ENCODE results near the gene NOP56. TPM values are rescaled to one million over a fixed set of nuclear protein-coding genes. Genes with fewer than 3 reads are reported as not detected.

Gene NOP56
- total and polyA plus RNA-seq, 4 donors, result 34.2 to 63.7 (median 46.5) TPM

GRCh38 chr20:2619337-2619736 is 33.1 kb upstream of the NOP56 start:
- Histone ChIP-seq H3K4me1 (ENCODE audit: control insufficient read depth in 4 of 4, insufficient read depth in 4 of 4, low read length in 3 of 4) (no peaks in the 10 kb centered on the region), H3K4me3 (ENCODE audit: low read depth in 1 of 3, low read length in 3 of 3) (no peak overlapping the region), H3K27me3 (ENCODE audit: control insufficient read depth in 4 of 4, insufficient read depth in 4 of 4, low read length in 3 of 4) (no peaks in the 10 kb centered on the region), H3K9me3 (ENCODE audit: control insufficient read depth in 4 of 4, low read length in 3 of 4) (no peaks in the 10 kb centered on the region), H3K9ac (ENCODE audit: low read depth in 1 of 2, low read length in 2 of 2) (no peak overlapping the region), H3K36me3 (ENCODE audit: control insufficient read depth in 4 of 4, insufficient read depth in 3 of 4, low read depth in 1 of 4, low read length in 3 of 4) (no peaks in the 10 kb centered on the region), H3K27ac (ENCODE audit: low read depth in 1 of 2, low read length in 2 of 2) (no peak overlapping the region)
- TF ChIP-seq ATF3 (IDR thresholded peaks at IDR 0.05), result no peak
- DNase-seq (ENCODE audit: low spot score), result no peak
- WGBS, result 89% methylated on average over 2 of the region's 2 CpGs

GRCh38 chr20:2619961-2620595 is 32.4 kb upstream of the NOP56 start:
- no peak for DNase-seq (ENCODE audit: low spot score)
- no peaks in the 10 kb centered on the region for H3K36me3 ChIP-seq (ENCODE audit: control insufficient read depth in 4 of 4, insufficient read depth in 3 of 4, low read depth in 1 of 4, low read length in 3 of 4)
- 86% methylated on average over 3 of the region's 3 CpGs for WGBS
- H3K9ac ChIP-seq (ENCODE audit: low read depth in 1 of 2, low read length in 2 of 2), result no peak overlapping the region
- H3K9me3 ChIP-seq (ENCODE audit: control insufficient read depth in 4 of 4, low read length in 3 of 4), result no peaks in the 10 kb centered on the region
- H3K4me3 ChIP-seq (ENCODE audit: low read depth in 1 of 3, low read length in 3 of 3), result no peak overlapping the region
- no peak for TF ChIP-seq FOXA2 (IDR thresholded peaks at IDR 0.05)
- TF ChIP-seq RAD21 (IDR thresholded peaks at IDR 0.05), result no peak
- TF ChIP-seq EGR1 (IDR thresholded peaks at IDR 0.05; ENCODE audit: low read depth in 2 of 2), result no peak
- no peak for TF ChIP-seq ATF3 (IDR thresholded peaks at IDR 0.05)
- no peak for TF ChIP-seq HNF4G (IDR thresholded peaks at IDR 0.05)
- no peak for TF ChIP-seq REST (IDR thresholded peaks at IDR 0.05)
- no peak for TF ChIP-seq MAX (IDR thresholded peaks at IDR 0.05)
- TF ChIP-seq FOXA1 (IDR thresholded peaks at IDR 0.05), result no peak
- no peak for TF ChIP-seq SP1 (IDR thresholded peaks at IDR 0.05)
- no peak for TF ChIP-seq YY1 (IDR thresholded peaks at IDR 0.05)
- no peak for TF ChIP-seq TAF1 (conservative IDR thresholded peaks at IDR 0.05)
- no peak for TF ChIP-seq GABPA (IDR thresholded peaks at IDR 0.05 in 1 of 2, conservative IDR thresholded peaks at IDR 0.05 in 1 of 2)
- no peaks in the 10 kb centered on the region for H3K27me3 ChIP-seq (ENCODE audit: control insufficient read depth in 4 of 4, insufficient read depth in 4 of 4, low read length in 3 of 4)
- H3K27ac ChIP-seq (ENCODE audit: low read depth in 1 of 2, low read length in 2 of 2), result no peak overlapping the region
- H3K4me1 ChIP-seq (ENCODE audit: control insufficient read depth in 4 of 4, insufficient read depth in 4 of 4, low read length in 3 of 4), result no peaks in the 10 kb centered on the region

- no peak overlapping the region for H3K27ac ChIP-seq (ENCODE audit: low read depth in 1 of 2, low read length in 2 of 2)
- H3K27me3 ChIP-seq (ENCODE audit: control insufficient read depth in 4 of 4, insufficient read depth in 4 of 4, low read length in 3 of 4), result no peaks in the 10 kb centered on the region
- no peaks in the 10 kb centered on the region for H3K4me1 ChIP-seq (ENCODE audit: control insufficient read depth in 4 of 4, insufficient read depth in 4 of 4, low read length in 3 of 4)
- no peak for DNase-seq (ENCODE audit: low spot score)
- no peak overlapping the region for H3K4me3 ChIP-seq (ENCODE audit: low read depth in 1 of 3, low read length in 3 of 3)
- WGBS, result 74% methylated on average over 4 of the region's 4 CpGs
- peaks cover 0 to 4% (median 2%) of the 10 kb centered on the region in 4 donors for H3K9me3 ChIP-seq (ENCODE audit: control insufficient read depth in 4 of 4, low read length in 3 of 4)
- no peaks in the 10 kb centered on the region for H3K36me3 ChIP-seq (ENCODE audit: control insufficient read depth in 4 of 4, insufficient read depth in 3 of 4, low read depth in 1 of 4, low read length in 3 of 4)
- H3K9ac ChIP-seq (ENCODE audit: low read depth in 1 of 2, low read length in 2 of 2), result no peak overlapping the region
- TF ChIP-seq RAD21 (IDR thresholded peaks at IDR 0.05) (no peak), YY1 (IDR thresholded peaks at IDR 0.05) (no peak), JUND (IDR thresholded peaks at IDR 0.05) (no peak), REST (IDR thresholded peaks at IDR 0.05) (no peak), RXRA (IDR thresholded peaks at IDR 0.05) (no peak), ZBTB33 (IDR thresholded peaks at IDR 0.05) (no peak), FOXA2 (IDR thresholded peaks at IDR 0.05) (no peak), MAX (IDR thresholded peaks at IDR 0.05) (no peak), EGR1 (IDR thresholded peaks at IDR 0.05; ENCODE audit: low read depth in 2 of 2) (no peak), ATF3 (IDR thresholded peaks at IDR 0.05) (no peak), TAF1 (conservative IDR thresholded peaks at IDR 0.05) (no peak), HNF4A (conservative IDR thresholded peaks at IDR 0.05) (no peak), GABPA (IDR thresholded peaks at IDR 0.05 in 1 of 2, conservative IDR thresholded peaks at IDR 0.05 in 1 of 2) (no peak)
Observed at GRCh38 chr20:2624190-2624589, 28.2 kb upstream of the NOP56 start.
